K562 (cell line): ENCODE measurements around the gene GFOD1. TPM values are rescaled to one million over a fixed set of nuclear protein-coding genes. Genes with fewer than 3 reads are reported as not detected.

Experiments
- EP300 ChIP-seq: IDR thresholded peaks from 2 replicates; pipeline ENCODE4 v1.6.1; 2012; ENCODE audit warnings: low read length, improper control_type of control experiment
- MAFF ChIP-seq: IDR thresholded peaks from 2 replicates; pipeline ENCODE4 v1.6.1; 2012; ENCODE audit warnings: low read length, improper control_type of control experiment
- MAZ ChIP-seq, 2 experiments: fragments of 450-650 bp in 1 of 2; sonication (generic) in 1 of 2; formaldehyde crosslinking; IDR thresholded peaks in 1 of 2; conservative IDR thresholded peaks in 1 of 2; 2 replicates each; pipeline versions ENCODE4 v1.4.0 to v1.5.0; 2020; ENCODE audit warnings: mild to moderate bottlenecking in 1 of 2, missing genetic modification reagents in 1 of 2
- SMAD4 ChIP-seq: fragments of 250-450 bp; sonication (Bioruptor Pico); conservative IDR thresholded peaks from 2 replicates; pipeline ENCODE4 v1.8.0; 2021; ENCODE audit warnings: inconsistent platforms, mild to moderate bottlenecking, moderate library complexity
- polyA plus RNA-seq, 8 experiments: library from polyadenylated mRNA; depleted of rRNA in 4 of 8; stranded (reverse) in 5 of 8; unstranded in 3 of 8; fragments of >200 nt; fragmentation: Nextera tagmentation in 2 of 8; fragmentation: Illumina TruSeq in 1 of 8; extraction: Ambion mirVana in 2 of 8; extraction: Trizol in 1 of 8; gene quantifications; 2 replicates each; pipeline versions ENCODE4 v1.2.1 to v1.2.3, GENCODE V29; 2011 to 2014; ENCODE audit warnings: inconsistent platforms in 1 of 8, missing spikeins in 1 of 8
- total RNA-seq, 7 experiments: library from RNA; depleted of rRNA in 6 of 7; stranded (reverse); fragments of >200 nt in 6 of 7; fragmentation: Illumina TruSeq in 2 of 7; extraction: Trizol in 2 of 7; gene quantifications; 2 replicates each; pipeline versions ENCODE4 v1.2.1 to v1.2.3, GENCODE V29; 2011 to 2021; ENCODE audit warnings: low replicate concordance in 1 of 7
- TF ChIP-seq, protein P1 (sequence below): fragments of 450-650 bp; IDR thresholded peaks from 2 replicates; pipeline ENCODE4 v1.6.1; 2016; ENCODE audit warnings: low read depth
- TF ChIP-seq, protein P2 (sequence below), 2 experiments: fragments of 450-650 bp in 1 of 2; sonication (generic) in 1 of 2; formaldehyde crosslinking in 1 of 2; IDR thresholded peaks; 2 replicates each; pipeline versions ENCODE4 v1.7.1 to v1.9.0; 2016 to 2022; ENCODE audit warnings: inconsistent platforms in 1 of 2, mild to moderate bottlenecking in 1 of 2, missing genetic modification reagents in 1 of 2
- TF ChIP-seq, protein P3 (sequence below): fragments of 450-650 bp; formaldehyde crosslinking; conservative IDR thresholded peaks from 2 replicates; pipeline ENCODE4 v1.4.0; 2022; ENCODE audit warnings: mild to moderate bottlenecking, missing genetic modification characterization

The GFOD1 gene
- total and polyA plus RNA-seq, 9 of the 15 experiments (the other 6 are each of a cell fraction or from before 2014, with no cell fraction given): 3.8 to 12.0 (median 8.2) TPM

DNA sequence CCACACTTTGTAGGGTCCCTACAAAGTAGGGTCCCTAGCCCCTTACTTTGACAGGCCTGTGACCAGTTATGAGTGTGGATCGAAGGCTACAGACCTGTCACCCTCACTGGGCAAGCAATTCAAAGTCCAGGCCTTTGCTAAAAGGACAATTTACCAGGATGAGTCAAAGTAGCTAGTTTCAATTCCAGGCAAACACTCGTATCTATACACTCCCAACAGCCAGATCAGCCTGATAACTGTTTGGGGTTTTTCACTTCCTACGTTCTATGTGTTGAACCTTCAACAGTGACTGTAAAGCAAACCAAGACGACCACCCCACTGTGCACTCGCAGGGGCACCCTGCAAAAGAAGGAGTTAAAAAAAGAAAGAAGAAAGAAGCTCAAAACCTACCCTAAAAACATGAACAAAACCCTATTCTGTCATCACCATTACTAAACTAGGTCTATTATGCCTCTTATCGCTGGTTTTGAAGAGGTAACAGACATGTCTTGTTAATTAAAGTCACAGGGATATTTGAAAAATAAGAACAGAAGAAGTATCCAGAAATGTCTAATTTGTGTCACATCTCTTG, 3.2 kb downstream of the GFOD1 start (continued):
- TF ChIP-seq, protein P1, sequence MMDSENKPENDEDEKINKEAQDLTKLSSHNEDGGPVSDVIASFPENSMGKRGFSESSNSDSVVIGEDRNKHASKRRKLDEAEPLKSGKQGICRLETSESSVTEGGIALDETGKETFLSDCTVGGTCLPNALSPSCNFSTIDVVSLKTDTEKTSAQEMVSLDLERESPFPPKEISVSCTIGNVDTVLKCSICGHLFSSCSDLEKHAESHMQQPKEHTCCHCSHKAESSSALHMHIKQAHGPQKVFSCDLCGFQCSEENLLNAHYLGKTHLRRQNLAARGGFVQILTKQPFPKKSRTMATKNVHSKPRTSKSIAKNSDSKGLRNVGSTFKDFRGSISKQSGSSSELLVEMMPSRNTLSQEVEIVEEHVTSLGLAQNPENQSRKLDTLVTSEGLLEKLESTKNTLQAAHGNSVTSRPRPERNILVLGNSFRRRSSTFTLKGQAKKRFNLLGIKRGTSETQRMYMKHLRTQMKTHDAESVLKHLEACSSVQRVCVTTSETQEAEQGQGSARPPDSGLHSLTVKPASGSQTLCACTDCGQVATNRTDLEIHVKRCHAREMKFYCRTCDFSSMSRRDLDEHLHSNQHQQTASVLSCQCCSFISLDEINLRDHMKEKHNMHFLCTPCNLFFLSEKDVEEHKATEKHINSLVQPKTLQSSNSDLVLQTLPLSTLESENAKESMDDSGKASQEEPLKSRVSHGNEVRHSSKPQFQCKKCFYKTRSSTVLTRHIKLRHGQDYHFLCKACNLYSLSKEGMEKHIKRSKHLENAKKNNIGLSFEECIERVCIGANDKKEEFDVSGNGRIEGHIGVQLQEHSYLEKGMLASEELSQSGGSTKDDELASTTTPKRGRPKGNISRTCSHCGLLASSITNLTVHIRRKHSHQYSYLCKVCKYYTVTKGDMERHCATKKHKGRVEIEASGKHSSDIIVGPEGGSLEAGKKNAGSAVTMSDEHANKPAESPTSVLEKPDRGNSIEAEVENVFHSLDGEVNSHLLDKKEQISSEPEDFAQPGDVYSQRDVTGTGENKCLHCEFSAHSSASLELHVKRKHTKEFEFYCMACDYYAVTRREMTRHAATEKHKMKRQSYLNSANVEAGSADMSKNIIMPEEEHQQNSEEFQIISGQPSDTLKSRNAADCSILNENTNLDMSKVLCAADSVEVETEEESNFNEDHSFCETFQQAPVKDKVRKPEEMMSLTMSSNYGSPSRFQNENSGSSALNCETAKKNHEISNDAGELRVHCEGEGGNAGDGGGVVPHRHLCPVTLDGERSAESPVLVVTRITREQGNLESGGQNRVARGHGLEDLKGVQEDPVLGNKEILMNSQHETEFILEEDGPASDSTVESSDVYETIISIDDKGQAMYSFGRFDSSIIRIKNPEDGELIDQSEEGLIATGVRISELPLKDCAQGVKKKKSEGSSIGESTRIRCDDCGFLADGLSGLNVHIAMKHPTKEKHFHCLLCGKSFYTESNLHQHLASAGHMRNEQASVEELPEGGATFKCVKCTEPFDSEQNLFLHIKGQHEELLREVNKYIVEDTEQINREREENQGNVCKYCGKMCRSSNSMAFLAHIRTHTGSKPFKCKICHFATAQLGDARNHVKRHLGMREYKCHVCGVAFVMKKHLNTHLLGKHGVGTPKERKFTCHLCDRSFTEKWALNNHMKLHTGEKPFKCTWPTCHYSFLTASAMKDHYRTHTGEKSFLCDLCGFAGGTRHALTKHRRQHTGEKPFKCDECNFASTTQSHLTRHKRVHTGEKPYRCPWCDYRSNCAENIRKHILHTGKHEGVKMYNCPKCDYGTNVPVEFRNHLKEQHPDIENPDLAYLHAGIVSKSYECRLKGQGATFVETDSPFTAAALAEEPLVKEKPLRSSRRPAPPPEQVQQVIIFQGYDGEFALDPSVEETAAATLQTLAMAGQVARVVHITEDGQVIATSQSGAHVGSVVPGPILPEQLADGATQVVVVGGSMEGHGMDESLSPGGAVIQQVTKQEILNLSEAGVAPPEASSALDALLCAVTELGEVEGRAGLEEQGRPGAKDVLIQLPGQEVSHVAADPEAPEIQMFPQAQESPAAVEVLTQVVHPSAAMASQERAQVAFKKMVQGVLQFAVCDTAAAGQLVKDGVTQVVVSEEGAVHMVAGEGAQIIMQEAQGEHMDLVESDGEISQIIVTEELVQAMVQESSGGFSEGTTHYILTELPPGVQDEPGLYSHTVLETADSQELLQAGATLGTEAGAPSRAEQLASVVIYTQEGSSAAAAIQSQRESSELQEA: no peak
- TF ChIP-seq MAZ (CRISPR knock-in tag; conservative IDR thresholded peaks at IDR 0.05 in 1 of 2, IDR thresholded peaks at IDR 0.05 in 1 of 2) (0 out of 4 replicates have a peak, but pooled peaks of 1 of the 2 experiments have one; percentile 2), SMAD4 (0 out of 2 replicates have a peak, but pooled peaks have one; percentile 44), EP300 (peak; percentile 54), MAFF (no peak)
- TF ChIP-seq, protein P2, sequence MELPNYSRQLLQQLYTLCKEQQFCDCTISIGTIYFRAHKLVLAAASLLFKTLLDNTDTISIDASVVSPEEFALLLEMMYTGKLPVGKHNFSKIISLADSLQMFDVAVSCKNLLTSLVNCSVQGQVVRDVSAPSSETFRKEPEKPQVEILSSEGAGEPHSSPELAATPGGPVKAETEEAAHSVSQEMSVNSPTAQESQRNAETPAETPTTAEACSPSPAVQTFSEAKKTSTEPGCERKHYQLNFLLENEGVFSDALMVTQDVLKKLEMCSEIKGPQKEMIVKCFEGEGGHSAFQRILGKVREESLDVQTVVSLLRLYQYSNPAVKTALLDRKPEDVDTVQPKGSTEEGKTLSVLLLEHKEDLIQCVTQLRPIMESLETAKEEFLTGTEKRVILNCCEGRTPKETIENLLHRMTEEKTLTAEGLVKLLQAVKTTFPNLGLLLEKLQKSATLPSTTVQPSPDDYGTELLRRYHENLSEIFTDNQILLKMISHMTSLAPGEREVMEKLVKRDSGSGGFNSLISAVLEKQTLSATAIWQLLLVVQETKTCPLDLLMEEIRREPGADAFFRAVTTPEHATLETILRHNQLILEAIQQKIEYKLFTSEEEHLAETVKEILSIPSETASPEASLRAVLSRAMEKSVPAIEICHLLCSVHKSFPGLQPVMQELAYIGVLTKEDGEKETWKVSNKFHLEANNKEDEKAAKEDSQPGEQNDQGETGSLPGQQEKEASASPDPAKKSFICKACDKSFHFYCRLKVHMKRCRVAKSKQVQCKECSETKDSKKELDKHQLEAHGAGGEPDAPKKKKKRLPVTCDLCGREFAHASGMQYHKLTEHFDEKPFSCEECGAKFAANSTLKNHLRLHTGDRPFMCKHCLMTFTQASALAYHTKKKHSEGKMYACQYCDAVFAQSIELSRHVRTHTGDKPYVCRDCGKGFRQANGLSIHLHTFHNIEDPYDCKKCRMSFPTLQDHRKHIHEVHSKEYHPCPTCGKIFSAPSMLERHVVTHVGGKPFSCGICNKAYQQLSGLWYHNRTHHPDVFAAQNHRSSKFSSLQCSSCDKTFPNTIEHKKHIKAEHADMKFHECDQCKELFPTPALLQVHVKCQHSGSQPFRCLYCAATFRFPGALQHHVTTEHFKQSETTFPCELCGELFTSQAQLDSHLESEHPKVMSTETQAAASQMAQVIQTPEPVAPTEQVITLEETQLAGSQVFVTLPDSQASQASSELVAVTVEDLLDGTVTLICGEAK (IDR thresholded peaks at IDR 0.05): 0 out of 2 replicates have a peak, but pooled peaks have one; percentile 27
- TF ChIP-seq, protein P2 (CRISPR knock-in tag; IDR thresholded peaks at IDR 0.05): no peak
- TF ChIP-seq, protein P3, sequence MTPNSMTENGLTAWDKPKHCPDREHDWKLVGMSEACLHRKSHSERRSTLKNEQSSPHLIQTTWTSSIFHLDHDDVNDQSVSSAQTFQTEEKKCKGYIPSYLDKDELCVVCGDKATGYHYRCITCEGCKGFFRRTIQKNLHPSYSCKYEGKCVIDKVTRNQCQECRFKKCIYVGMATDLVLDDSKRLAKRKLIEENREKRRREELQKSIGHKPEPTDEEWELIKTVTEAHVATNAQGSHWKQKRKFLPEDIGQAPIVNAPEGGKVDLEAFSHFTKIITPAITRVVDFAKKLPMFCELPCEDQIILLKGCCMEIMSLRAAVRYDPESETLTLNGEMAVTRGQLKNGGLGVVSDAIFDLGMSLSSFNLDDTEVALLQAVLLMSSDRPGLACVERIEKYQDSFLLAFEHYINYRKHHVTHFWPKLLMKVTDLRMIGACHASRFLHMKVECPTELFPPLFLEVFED (CRISPR knock-in tag): no peak
